Islet of Langerhans (tissue), 1 donor: ENCODE measurements around the gene CD300LF.

Experiments
- FAIRE-seq: peaks from one replicate; lab custom pipeline; 2011; peaks lifted over from hg19 to GRCh38; lab: Jason Lieb, UNC

CD300LF gene

DNA sequence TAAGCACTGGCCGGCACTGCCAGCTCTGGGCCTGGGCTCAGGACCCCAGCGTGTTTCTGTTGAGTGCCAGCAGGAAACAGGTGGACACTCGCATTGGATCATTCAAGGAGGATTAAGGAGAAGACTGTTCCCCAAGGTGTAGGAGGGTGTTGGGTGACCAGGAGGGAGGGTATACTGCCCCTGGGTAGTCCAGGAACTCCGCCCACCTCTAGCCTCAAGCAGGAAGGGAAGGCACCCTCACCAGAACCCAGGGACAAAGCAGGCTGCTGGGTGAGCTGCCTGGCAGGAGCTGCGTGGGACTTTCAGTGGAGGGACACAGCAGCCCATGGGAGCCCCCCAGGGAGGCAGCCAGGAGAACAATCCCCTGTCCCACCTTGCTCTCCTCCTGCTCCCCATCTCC is 16.6 kb upstream of the CD300LF start:
- FAIRE-seq: no peak

DNA sequence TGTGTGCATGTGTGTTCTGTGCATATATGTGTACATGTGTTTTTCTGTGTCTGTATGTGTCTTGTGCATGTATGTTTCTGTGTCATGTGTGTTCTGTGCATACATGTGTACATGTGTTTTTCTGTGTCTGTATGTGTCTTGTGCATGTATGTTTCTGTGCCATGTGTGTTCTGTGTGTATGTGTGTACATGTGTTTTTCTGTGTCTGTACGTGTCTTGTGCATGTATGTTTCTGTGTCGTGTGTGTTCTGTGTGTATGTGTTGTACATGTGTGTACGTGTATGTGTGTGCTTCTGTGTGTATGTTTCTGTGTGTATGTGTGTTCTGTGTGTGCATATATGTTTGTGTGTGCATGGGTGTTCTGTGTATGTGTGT is 16.0 kb upstream of the CD300LF start:
- FAIRE-seq: no peak

DNA sequence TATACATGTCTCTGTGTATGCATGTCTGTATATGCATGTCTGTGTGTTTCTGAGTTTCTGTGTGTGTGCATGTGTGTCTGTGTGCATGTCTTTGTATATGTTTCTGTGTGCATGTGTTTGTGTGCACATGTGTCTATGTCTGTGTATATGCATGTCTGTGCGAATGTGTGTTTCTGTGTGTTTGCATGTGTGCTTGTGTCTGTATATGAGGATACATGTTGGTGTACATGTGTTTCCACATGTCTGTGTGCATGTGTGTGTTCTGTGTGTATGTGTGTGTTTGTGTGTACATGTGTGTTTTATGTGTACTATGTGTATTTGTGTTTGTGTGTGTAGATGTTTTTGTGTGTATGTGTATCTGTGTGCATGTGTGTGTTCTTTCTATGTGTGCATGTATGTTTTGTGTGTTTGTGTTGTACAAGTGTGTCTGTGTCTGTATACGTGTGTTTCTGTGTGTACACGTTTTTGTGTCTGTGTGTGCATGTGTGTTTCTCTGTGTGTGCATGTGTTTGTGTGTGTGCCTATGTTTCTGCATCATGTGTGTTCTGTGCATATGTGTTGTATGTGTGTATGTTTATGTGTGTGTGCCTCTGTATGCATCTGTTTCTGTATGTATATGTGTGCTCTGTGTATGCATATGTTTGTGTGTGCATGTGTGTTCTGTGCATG is 15.4 kb upstream of the CD300LF start:
- FAIRE-seq: no peak

DNA sequence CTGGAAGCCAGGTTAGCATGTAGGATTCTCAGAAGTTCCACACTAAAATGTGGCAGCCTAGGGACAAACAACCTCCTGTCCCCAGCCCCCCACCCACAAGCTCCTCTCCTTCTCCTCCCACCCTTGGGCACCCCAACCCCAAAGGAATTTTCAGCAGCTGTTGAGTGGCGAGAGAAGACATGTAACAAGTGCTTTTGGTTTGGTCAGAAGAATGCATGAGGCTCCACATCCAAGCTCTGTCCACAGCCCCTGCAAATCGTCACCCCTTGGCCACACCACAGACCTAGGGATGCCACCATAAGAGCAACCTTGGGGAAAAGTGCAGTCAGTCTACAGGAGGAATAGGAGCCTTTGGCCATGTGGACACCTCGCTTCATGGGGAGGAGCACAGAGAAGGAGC is 12.4 kb upstream of the CD300LF start:
- FAIRE-seq: no peak

DNA sequence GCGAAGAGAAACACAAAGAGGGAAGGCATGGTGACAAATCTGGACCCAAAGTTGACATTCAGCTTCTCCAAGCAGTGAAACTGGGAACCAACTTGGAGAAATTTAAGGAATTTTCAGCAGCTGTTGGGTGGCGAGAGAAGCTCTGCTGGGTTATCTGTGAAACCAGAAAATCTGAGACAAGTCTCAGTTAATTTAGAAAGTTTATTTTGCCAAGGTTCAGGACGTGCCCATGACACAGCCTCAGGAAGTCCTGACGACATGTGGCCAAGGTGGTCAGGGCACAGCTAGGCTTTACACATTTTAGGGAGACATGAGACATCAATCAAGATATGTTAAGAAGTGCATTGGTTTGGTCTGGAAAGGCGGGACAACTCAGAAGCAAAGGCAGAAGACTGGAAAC is 11.2 kb upstream of the CD300LF start:
- FAIRE-seq: no peak

DNA sequence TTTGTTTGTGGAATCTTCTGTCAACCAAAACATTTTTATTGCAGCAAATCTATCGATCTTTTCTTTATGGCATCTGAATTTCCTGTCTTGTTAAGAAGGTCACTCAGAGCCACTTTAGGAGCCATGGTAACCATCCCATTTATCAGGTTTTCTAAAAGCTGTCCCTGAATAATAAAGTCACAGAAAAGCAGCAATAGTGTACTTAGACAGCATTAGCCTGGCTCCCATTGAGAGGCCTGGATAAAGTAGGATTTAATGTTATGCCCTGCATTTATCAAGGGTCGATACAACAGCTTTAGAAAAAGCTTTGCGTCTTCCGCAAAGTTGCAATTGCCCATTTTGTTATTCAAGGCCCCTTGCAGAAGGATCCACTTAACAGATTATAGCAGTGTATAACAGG is 10.1 kb upstream of the CD300LF start:
- no peak for FAIRE-seq

DNA sequence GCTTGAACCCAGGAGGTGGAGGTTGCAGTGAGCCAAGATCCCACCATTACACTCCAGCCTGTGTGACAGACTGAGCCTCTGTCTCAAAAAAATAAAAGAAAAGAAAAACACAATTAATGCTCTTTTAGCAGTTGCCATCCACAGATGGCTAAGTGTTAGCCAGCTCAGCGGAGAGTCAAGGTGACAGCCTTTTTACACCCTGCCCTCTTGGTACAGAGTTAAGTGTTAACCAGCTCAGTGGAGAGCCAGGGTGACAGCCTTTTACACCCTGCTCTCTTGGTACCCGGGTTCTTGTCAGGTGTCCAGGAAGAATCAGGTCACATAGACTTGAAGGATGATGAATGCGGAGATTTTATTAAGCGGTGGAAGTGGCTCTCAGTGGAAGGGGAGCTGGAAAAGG is 7.8 kb upstream of the CD300LF start:
- FAIRE-seq: no peak

DNA sequence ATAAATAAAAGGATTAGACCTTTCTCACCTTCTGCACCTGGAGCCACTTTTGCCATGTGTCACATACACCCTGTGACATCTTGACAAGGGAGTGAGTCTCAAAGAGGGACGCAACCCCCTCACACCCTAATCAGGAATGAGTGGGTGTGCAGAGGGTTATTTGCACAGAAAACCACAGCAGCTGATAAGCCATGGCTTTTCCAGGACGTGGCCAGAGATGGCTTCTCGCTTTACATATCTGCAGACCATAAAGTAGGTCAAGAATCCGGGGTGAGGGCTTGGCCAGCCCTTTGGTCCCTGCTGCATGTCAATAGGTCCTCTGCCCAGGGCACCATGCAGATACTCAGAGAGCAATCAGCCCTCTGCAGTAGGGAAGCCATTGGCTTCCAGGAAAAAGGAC is 2.4 kb upstream of the CD300LF start:
- no peak for FAIRE-seq

DNA sequence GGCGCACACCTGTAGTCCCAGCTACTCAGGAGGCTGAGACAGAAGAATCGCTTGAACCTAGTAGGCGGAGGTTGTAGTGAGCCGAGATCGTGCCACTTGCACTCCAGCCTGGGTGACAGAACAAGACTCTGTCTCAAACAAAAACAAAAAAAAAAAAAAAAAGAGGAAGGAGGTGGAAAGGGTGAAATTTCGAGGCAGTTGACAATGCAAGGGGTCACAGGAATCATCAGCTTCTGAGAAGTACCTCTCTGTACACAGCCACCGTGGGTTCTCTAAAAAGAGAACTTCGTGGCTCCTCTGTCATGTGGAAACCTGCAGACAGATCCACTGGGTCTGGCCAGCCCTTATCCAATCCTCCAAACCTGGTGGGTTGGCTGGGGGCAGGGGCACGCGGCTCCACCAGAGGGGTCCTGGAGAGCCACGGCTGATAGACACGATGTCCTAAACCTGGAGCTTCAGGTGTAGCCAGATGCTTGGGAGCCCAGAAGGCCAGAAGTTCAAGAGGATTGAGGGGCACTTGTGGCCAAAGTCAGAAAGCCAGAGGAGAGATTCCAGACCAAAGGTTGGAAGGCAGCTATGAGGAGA is 540 bp upstream of the CD300LF start:
- FAIRE-seq: no peak

DNA sequence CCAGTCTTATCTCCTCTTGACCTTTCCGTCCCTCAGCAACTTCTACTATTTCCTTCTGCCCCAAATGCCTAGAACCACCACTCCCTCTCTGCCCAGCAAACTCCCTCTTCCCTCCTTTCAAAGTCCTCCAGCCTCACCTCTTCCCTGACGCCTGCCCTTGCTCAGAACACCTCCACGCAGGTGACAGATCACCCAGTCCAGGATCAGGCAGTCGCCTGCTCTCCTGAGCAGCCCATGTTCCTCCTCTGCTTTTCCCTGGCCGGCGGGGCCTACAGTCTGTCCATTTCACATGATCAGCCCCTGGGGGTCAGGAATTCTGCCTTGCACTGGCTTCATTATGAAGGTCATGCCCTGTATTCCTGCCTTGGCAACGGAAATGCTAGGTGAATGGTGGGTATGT is 422 bp downstream of the CD300LF start:
- no peak for FAIRE-seq

DNA sequence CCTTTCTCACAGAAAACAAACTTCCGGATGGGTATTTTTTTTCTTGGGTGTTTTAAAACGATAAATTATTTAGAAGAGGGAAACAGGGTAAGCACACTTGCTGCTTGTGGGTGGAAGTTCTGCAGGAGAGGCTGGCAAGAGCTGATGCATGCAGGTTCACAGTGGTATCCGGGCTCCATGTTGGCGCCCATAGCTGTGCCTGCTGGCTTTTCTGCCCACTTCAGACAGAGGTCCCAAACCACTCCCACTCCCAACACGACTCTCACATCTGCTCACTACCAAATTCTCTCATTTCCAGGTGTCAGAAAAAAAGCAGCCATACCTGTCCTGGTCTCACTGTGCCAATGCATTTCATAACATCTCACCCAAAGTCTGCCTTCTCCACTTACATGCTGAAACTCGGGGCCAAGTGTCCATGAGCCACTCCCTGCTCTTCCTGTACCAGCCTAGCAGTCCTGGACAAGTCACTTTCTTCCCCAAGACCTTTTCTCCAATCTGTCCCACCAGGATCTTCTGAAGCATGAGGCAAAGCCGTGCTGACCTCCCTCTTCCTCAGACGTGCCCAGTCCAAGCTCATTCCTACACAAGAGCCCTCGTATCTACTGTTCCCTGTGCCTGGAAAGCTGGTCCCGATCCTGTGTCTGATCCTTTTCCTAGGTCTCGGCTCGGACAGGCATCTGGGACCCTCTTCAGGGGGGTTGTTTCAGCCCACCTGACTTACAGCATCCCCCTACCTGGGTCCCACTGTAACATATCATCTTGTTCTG is 1.5 kb downstream of the CD300LF start:
- no peak for FAIRE-seq

DNA sequence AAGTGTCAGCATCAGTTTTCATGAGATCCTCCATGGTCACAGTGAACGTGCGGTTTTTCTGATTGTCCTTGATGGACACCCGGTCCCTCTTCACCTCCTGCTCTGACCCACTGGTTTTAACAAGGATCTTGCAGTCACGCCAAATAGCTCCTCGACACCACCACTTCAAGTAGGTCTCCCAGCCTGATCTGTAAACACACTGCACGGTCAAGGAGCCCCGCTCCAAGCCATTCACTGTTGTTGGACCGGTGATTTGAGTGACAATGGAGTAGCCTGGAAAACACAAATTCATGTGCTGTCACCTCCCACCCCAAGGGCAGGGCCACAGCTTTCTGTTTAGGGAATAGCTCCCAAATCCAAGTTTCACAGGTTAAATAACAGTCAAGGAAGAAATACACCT is 8.2 kb downstream of the CD300LF start:
- no peak for FAIRE-seq

DNA sequence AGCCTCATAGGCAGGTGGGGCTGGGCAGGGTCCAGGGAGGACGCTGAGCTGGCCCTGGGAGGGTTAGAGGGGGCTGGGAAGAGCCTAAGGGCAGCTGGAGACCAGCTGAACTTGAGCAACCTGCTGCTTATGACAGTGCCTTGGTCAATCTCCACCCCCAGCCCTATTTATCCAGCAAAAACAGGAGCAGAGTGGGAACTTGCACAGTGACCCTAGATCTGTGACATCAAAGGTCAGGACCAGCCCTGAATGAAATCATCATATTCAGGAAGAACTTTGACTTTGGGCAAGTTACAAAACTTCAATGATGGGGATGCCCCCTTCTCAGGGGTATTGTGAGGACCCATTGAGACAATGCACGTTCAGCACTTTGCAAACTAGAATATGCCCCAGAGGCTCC is 9.4 kb downstream of the CD300LF start:
- FAIRE-seq: no peak

DNA sequence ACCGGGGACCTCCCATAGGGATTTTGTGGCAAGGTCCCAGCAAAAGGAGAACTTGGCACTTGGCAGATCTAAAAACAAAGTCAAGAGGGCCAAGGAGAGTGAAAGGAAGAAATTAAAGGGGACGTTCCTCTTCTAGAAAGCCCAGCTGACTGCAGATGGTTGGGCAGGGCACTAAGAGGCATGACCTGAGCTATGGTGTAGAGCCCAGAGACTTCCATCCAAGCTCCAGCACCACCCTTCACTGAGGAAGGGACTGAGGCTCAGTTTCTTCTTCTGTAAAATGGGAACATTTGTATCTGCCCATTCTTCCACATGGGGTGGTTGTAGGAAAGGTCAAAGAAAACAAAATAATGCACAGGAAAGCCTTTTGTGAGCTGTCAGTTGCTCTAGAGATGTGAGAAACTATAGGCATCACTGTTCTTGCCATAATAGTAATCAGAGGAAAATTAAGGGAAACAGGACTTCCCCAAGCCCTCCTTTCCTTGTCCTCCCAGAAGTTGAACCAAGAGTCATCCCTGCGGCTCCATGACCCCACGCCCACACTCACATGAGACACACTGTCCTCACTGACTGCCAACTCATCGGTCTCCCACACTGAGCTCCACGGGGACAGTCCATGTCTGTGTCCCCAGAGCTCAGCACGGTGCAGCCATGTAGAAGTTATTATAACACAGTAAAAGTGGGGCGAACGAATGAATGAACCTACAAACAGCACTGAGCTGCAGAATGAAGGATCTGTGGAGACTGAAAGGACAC is 10.4 kb downstream of the CD300LF start:
- FAIRE-seq: no peak

DNA sequence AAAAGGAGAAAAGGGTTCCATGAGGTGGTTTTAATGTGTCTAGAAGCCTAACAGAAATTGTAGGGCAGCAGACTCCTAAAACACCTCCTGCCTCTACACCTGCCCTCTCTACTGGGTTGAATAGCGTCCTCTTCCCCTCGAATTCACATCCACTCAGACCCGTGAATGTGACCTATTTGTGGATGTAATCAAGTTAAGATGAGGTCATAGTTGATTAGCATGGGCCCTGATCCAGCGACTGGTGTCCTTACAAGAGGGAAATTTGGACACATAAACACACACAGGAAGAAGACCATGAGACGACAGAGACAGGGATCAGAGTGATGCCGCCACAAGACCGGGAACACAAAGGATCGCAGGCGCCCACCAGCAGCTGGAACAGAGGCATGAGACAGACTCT is 13.5 kb downstream of the CD300LF start:
- no peak for FAIRE-seq

DNA sequence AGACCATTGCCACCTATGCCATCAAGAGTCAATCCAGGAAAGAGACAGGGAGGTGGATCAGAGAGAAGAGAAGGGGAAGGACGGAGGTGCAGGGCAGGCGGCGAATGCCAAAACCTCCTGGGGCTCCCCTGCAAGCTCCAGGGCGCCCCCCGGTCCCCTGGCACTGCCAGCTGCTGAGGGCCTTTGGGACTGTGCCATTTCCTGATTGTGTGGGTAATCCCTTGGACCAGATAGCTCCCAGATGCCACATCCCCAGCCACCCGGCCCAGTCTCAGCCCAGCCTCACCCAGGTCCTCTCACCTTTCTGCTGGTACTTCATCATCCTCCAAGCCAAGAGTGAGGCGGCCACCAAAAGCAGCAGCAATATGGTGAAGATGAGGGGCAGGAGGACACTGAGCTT is 14.7 kb downstream of the CD300LF start:
- no peak for FAIRE-seq

DNA sequence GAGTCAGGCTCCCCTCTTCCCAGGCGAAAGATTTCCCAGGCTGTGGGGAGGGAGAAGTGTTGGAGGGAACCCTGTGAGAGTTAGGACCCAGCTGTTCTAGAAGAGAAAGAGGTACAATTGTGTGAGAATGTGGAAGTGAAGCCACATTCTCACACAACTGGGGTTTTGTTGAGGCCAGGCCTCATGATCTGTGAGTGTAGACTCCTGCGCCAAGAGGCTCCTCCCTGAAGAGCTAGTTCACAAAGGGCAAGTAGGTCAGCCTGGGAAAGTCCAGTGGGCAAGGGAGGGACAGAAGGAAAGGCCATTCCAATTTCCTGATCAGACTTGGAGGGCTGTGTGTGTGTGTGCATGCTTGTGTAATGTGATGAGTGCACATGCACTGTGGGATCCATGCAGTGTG is 15.2 kb downstream of the CD300LF start:
- FAIRE-seq: no peak

DNA sequence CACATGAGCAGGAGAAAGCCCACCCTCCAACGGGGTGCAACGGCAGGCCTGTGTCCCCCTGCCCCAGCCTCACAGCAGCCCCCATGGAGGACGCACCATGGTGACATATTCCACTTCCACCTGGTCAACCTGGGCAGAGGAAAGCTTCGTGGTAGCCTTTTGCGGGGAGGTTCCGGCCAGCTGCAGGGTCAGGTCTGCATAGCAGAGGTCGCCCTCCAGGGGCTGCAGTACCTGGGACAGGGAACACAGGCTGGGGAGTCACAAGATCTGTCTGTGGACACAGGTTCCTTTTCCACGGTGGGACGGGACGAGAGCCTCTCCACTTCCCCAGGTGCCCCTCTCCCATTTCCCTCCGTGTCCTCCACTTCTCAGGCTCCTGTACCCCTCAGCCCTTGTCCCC is 17.1 kb downstream of the CD300LF start:
- FAIRE-seq: no peak

DNA sequence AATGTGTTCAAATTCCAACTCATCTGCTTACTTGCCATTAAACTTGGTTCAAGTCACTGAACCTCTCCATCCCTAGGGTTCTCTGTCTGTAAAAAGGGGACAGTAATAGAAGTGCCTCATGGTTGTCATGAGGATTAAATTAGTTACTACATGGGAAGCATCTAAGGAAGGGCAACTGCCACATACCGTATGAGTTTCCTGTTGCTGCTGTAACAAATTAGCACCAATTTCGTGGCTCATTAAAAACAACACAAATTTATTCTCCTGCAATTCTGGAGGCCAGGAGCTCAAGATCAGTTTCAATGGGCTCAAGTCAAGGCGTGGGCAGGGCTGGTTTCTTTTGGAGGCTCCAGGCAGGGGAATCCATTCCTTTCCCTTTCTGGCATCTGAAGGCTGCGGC is 18.6 kb downstream of the CD300LF start:
- FAIRE-seq: no peak

DNA sequence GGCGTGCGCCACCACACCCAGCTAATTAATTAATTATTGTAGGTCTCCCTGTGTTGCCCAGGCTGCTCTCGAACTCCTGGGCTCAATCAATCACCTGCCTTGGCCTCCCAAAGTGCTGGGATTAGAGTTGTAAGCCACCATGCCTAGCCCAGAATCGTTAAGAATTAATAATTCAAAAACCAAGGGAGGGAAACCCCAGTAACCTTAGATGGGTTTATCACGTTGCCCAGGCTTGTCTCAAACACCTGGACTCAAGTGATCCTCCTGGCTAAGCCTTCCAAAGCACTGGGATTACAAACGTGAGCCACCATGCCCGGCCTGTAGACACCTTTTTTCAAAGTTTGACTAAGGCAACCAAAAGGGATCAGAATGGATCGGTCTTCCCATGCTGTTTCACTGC is 21.6 kb downstream of the CD300LF start:
- FAIRE-seq: no peak

DNA sequence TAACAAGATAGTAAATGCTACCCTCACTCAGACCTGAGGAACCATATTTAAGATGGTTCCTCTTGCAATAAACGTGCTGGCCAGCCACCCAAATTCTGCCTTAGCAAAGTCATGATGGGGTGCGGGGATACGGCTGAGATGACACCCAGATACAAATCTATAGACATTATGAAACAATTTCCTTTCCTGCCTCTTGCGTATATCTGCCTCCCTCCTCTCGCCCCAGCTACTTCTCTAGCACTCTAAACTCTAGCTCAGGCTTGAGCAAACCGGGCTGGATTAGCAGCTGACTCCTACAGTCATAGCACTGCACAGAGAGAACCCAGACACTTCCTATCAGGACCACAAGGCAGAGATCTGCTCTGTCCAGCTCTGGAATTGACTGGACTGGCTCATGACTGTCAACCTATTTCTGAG is 22.3 kb downstream of the CD300LF start:
- no peak for FAIRE-seq

DNA sequence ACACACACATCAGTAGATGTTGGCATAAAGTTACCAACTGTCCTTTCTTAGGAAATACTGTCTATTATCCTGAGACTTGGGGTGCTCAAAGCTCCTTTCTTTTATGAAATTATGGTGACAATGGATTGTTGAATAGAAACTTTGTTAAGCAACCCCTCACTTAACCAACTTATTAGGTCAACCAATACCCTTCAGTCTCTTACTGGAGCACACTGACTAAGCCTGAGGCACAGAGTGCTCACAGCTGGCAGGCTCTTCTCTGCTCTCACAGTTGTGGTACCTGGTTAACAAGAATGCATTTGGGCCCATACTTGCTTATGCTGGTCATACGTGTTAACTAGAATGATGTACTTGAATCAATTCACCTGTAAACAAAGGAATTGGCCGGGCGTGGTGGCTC is 24.8 kb downstream of the CD300LF start:
- no peak for FAIRE-seq

DNA sequence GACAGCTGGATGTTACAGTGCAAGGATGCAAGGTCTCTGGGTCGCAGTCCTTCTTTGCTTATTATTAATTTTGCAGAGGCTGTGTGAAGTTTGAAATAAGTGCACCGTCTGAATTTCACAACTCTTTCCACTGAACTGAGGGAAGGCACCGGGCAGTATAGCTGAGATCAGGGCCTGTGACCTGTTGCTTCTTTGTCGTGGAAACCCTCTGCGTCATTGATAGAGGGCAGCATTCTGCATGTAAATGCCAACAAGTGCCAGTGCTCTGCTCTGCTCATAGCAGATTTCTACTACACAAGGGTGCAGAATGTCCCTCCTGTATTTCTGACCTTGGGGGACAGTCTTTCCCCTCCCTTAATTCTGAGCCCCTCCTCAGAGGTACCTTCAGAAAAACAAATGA is 26.0 kb downstream of the CD300LF start:
- FAIRE-seq: no peak
